Breast epithelium (tissue), 3 donors: ENCODE measurements around the gene TNFRSF17.

Experiments used
- POLR2A ChIP-seq: fragments of 450-650 bp; IDR thresholded peaks from one replicate; pipeline ENCODE4 v1.6.1; 2016; ENCODE audit warnings: antibody characterized with exemption, mild to moderate bottlenecking, moderate library complexity
- POLR2AphosphoS5 ChIP-seq, 3 donors: sonication (generic); formaldehyde crosslinking; IDR thresholded peaks; one replicate each; pipeline ENCODE4 v1.6.1; 2017; ENCODE audit warnings: antibody characterized with exemption in 3 of 3
- TF ChIP-seq, protein P1 (sequence below), 3 donors: fragments of 450-650 bp; IDR thresholded peaks; one replicate each; pipeline ENCODE4 v1.5.1; 2016 to 2017; ENCODE audit warnings: antibody characterized with exemption in 3 of 3, mild to moderate bottlenecking in 3 of 3, moderate library complexity in 3 of 3

DNA sequence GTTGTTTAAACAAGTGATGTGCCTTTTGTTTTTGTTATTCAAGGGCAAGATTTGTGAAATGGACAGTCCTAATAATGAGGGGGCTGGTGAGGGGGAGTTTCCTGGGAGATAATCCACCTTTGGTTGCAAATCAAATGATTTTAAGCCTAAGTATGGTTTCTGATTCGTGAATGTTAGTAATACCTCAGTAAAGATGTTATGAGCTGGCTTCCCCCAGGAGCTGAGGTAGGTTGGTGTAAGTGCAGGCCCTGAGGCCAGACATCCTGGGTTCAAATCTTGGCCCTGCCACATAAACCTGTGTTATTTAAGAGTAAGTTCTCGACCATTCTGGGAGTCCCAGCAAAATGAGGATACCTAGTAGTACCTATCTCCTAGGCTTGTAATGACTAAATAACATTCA lies 13.1 kb downstream of the TNFRSF17 start:
- TF ChIP-seq, protein P1, sequence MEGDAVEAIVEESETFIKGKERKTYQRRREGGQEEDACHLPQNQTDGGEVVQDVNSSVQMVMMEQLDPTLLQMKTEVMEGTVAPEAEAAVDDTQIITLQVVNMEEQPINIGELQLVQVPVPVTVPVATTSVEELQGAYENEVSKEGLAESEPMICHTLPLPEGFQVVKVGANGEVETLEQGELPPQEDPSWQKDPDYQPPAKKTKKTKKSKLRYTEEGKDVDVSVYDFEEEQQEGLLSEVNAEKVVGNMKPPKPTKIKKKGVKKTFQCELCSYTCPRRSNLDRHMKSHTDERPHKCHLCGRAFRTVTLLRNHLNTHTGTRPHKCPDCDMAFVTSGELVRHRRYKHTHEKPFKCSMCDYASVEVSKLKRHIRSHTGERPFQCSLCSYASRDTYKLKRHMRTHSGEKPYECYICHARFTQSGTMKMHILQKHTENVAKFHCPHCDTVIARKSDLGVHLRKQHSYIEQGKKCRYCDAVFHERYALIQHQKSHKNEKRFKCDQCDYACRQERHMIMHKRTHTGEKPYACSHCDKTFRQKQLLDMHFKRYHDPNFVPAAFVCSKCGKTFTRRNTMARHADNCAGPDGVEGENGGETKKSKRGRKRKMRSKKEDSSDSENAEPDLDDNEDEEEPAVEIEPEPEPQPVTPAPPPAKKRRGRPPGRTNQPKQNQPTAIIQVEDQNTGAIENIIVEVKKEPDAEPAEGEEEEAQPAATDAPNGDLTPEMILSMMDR (IDR thresholded peaks at IDR 0.05), result no peak
- TF ChIP-seq POLR2AphosphoS5 (IDR thresholded peaks at IDR 0.05) (no peak), POLR2A (no peak)
